CD4-positive, alpha-beta T cell treated with Interleukin-2 at 100 ng/mL for 4 hours (primary cell): ENCODE measurements around the gene FDX1.

Source experiments
- DNase-seq: peaks from one replicate; pipeline ENCODE4 v3.0.0-alpha.2; 2020; ENCODE audit warnings: low spot score

The FDX1 gene

DNA sequence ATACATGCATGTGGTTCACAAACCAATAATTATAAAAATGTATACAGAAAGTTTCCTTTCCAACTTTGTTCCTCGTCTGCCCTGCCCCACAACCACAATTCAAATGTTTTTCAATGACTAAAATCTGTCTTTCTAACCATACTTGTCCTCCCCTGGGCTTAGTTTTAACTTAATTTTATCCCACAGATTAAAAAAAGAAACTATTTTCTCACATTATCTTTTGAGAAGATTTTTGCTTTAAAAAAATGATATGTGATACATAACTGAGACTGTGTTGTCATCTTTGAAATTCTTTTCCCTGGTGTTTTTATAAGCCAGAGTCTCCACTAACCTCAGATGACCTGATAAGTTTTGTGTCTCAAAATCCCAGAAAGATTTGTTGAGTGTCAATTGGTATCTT is 79.0 kb downstream of the FDX1 start:
- DNase-seq, result no peak

DNA sequence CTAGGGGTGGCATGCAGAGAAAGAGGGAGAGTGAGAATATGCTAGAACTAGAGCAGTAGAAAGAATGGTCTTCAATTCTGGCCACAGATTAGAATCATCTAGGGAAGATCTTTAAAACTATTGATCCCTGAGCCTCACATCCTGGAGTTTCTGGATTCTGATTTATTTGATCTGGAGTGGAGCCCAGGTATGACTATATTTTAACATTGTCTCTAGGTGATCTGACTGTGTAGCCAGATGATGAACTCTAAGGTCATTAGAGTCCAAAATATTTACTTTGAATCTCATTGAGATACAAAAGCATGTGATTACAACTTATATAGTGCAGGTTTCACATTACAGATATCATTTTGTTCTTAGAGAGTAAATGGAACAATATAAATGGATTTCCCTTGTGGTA is 79.7 kb downstream of the FDX1 start:
- DNase-seq, result no peak

DNA sequence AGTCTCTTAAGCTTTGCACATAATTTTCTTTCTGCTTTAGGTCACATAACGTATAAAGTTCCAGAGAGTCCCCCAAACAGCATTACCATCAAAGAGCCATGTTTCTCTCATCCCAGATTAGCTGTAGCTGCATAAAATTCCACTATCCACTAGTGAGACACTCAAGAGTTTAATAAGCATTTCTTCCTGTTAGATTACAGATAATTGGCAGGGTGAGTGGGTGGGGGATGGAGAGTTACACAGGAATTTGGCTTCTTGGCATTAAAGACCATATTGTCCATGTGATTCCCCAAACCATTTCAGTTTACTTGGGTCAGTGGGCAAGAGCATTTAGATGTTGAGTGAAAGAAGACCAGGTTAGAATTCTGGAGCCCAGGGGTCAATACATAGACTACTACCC is 82.3 kb downstream of the FDX1 start:
- DNase-seq, result no peak

DNA sequence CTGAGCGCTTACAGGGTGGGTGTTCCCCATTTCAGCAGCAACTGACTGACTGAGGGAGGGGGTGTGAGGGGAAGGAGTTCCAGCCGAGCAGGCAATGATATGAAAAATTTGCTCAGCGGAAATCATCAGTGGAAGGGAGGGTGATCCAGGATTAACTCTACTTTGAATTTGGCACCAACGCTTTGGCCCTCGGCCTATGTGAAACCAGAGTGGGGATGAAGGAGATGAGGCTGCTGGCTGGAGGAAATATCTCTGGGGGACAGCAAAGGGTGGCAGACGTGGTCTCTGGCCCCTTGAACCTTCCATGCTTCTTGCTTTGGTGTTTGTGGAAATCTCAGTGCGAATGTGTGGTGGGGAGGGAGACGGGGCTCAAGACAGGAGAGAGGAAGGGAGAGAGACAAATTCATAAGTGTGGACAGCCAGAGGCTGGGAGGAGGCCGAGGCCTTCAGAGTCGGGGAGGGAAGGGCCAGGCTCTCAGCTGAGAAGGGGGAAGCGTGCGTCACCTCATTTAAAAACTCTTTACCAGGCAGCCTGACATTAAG is 83.6 kb downstream of the FDX1 start:
- no peak for DNase-seq

DNA sequence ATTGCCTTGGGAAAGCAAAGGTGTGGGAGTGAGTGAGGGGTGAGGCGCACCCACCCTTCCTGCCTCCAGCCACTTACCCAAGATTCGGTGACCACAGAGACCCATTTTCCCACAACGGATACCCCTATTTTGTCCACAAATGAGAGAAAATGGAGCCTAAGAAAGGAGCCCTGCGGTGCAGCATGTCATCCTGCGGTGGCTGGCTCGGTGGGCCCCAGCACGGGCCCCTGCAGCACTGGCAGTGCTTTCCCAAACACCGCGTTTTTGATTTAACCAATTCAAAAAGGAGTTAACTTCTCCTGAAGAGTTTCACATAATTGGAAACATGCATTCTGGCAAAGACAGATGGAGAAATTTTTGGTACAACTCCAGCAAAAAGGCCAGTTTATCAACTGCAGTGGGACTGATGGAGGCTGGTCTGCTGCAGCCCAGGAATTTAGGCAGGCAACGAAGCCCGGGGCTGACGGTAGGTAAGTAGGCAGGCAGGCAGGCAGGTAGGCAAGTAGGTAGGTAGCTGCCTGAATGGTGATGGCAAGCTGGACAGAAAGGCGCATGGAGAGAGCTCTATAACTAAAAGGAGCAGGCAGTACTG is 84.2 kb downstream of the FDX1 start:
- DNase-seq, result no peak
